ENCODE results near the gene HSPBAP1.

GRCh38 chr3:122714273-122714672, 79.4 kb downstream of the HSPBAP1 start:
- no peak for TF ChIP-seq CTCF (IDR thresholded peaks at IDR 0.05; ENCODE audit: low read depth, low read length, poor library complexity, severe bottlenecking)
- TF ChIP-seq EZH2phosphoT487 (IDR thresholded peaks at IDR 0.05; ENCODE audit: borderline replicate concordance, low read length): no peak
